Uterus (tissue), 2 donors: ENCODE measurements around the gene LLGL2.

Source experiments
- POLR2A ChIP-seq, 2 donors: fragments of 450-650 bp; IDR thresholded peaks; one replicate each; pipeline ENCODE4 v1.6.1; 2016; ENCODE audit warnings: antibody characterized with exemption in 2 of 2, mild to moderate bottlenecking in 1 of 2, moderate library complexity in 1 of 2
- TF ChIP-seq, protein P1 (sequence below), 4 experiments: fragments of 200-600 bp in 2 of 4; fragments of 450-650 bp in 2 of 4; sonication (generic) in 2 of 4; IDR thresholded peaks; one replicate each; pipeline ENCODE4 v1.5.1; 2016 to 2019; ENCODE audit warnings: antibody characterized with exemption in 4 of 4, mild to moderate bottlenecking in 2 of 4, moderate library complexity in 1 of 4

GRCh38 chr17:75514919-75515495, 10.5 kb upstream of the LLGL2 start:
- TF ChIP-seq, protein P1, sequence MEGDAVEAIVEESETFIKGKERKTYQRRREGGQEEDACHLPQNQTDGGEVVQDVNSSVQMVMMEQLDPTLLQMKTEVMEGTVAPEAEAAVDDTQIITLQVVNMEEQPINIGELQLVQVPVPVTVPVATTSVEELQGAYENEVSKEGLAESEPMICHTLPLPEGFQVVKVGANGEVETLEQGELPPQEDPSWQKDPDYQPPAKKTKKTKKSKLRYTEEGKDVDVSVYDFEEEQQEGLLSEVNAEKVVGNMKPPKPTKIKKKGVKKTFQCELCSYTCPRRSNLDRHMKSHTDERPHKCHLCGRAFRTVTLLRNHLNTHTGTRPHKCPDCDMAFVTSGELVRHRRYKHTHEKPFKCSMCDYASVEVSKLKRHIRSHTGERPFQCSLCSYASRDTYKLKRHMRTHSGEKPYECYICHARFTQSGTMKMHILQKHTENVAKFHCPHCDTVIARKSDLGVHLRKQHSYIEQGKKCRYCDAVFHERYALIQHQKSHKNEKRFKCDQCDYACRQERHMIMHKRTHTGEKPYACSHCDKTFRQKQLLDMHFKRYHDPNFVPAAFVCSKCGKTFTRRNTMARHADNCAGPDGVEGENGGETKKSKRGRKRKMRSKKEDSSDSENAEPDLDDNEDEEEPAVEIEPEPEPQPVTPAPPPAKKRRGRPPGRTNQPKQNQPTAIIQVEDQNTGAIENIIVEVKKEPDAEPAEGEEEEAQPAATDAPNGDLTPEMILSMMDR (IDR thresholded peaks at IDR 0.05): no peak
- peak; percentile 42 to 61 for TF ChIP-seq POLR2A (IDR thresholded peaks at IDR 0.05)
